ENCODE data around the gene GPR158.

The GPR158 gene

DNA sequence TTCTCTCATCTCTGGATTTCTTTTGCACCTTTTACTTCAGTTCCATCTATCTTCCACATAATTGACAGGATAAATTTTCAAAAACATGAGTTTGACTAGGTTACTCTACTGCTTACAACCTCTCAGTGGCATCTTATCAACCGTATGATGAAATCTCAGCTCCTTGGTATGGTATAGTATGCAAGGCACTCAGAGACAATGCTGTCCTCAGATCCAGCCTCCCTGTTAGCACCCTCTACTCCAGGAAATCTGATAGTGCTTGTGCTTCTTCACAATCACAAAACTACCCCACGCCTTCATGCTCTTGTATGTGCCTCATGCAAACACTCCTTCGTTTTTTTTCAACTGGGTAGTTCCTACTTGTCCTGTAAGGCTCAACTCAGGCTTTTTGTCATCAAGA lies 330.7 kb downstream of the GPR158 start:
- no peak for DNase-seq

GRCh38 chr10:25506821-25507335 lies 332.1 kb downstream of the GPR158 start:
- no peak for DNase-seq

DNA sequence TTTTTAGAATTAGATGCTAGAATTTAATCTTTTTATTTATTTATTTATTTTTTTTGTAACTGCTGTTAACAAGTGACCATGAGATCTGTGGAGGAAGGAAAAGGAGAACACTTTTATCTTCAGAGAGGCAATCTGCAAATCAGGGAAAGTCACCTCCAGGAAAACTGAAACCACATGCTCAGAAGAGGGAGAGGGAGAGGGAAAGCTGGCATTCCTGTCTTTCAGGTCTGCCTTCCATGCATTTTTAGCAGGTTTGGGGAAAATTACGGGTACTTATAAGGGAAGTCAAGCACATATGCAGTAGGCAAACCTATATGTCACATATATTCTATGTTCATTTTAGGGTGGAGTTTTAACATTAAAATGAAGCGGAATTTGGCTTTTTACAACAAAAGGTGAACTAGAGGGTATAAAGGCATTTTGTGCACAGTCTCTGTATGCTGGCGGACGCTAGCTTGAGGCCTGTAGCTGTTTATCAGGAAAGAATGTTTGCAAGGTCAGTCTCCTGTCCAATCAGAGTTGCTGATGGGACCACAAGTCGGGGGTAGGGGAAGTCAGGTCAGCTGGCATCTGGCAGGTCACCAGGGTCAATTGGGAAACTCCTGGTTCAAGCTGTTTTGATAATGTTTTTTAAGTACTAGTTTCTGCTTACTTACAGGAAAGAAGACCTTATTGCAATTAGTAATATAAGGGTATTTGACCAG lies 333.5 kb downstream of the GPR158 start:
- DNase-seq = no peak

- DNase-seq = no peak
These were observed 334.4 kb downstream of the GPR158 start for GRCh38 chr10:25509151-25509550.

- DNase-seq = no peak
These were observed 347.5 kb downstream of the GPR158 start for GRCh38 chr10:25522294-25522693.

- DNase-seq = no peak
These were observed 348.3 kb downstream of the GPR158 start for GRCh38 chr10:25522946-25523608.

- DNase-seq = no peak
These were observed 355.5 kb downstream of the GPR158 start for GRCh38 chr10:25530306-25530705.

DNA sequence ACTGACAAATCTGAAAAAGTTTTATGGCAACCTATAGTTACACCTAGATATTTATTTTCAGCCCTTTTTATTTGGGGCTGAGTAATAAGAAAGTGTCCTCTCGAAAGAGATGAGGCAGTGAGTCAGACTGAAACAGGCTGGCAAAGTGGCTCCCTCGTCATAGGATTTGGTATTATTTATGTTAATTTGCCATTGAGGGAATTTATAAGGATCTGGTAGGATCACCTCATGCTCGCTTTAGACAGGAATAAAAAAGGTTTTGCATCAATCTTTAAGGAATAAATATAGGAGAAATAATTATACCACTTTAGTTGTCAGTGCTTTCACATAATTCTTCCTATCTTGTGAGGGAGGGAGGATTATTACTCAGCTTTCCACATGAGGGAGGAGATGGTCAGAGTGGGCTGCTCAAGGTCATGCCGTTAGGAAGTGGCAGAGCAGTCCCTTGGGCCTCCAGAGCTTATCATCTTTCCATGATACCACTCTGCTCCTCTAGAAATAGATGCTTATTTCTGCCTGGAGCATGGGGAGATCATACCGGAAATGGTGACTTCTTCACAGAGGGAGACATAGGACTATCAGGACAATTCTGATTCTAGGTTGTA lies 356.8 kb downstream of the GPR158 start:
- DNase-seq = no peak

DNA sequence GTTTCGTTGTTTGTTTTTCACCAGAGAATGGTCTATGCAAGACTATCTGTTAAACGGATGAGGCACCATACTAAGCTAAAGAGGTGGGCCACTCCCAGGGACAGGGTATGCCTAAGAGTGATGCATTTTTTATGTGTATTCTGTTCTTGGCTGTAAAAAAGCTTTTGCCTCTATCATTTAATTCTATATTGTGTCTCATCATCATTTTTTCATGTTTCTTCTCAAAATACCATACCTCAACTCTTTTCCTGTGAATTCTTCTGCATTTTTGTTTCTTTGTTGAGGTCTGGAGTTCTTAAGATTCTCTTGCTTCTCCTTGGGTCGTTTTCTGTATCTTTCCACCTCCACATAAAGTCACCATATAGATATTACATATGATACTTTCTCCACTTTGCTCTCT lies 357.4 kb downstream of the GPR158 start:
- DNase-seq = no peak

DNA sequence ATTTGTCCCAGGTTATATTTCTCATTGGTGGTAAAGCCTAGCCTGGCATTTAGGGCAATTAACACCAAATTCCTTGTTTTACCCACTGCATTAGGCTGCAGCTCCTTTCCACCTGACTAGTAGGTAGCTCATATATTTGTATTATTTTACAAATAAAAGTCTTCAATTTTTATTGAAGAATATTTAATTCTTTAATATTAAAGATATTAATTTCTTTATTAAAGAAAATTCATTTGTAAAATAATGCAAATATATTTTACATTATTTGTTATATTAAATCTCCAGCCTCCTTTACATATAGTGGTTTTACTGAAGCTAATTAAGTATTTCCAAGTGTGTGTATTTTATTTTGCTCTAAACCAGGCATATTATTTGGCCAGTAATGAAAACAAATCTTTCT lies 361.2 kb downstream of the GPR158 start:
- DNase-seq = no peak

DNA sequence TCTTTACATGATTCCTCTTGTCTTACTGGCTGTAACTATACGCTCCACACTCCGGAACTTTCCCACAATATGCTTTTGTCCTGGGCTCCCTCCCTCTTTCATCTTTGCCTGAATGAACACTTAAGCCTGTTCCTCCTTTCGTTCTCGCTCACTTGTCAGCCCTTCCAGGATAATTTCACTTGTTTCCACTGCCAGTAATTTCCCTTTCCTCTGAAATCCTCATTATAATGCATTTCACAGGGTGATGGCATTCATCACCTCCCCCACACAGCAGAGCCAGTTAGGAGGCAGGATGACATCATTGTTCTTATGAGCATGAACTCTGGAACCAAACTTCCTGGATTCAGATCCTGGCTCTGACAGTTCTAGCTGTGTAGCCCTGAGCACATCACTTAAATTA lies 372.6 kb downstream of the GPR158 start:
- no peak for DNase-seq

DNA sequence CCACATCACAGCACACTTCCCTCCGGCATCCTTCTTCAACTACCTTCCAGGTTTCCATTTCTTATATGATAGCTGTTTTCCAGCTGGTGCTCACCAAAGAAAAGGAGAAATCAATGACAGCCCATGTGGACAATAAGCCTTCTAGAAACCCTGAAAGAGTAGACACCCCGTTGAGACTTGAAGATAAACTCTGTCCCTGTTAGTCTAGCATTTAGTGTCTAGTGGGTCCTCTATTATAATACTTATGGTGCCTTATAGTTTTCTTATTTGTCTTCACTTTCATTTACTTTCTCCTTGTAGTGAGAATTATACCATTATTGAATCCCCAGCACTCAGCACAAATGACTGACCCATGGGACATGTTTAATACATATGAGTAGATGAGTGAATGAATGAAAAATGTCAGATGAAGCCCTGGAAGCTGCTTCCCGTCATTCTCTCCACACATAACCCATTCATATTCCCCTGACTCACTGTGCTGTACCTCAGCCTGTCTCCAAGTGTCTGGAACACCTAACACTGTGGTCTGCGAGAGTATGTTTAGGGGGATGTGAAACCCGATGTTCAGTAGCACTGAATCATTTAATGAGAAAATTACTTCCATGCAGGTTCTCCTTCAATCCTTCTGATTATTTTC lies 377.6 kb downstream of the GPR158 start:
- no peak for DNase-seq

GRCh38 chr10:25555865-25556264 lies 381.1 kb downstream of the GPR158 start:
- DNase-seq = no peak

GRCh38 chr10:25556457-25556856 lies 381.7 kb downstream of the GPR158 start:
- DNase-seq = no peak

DNA sequence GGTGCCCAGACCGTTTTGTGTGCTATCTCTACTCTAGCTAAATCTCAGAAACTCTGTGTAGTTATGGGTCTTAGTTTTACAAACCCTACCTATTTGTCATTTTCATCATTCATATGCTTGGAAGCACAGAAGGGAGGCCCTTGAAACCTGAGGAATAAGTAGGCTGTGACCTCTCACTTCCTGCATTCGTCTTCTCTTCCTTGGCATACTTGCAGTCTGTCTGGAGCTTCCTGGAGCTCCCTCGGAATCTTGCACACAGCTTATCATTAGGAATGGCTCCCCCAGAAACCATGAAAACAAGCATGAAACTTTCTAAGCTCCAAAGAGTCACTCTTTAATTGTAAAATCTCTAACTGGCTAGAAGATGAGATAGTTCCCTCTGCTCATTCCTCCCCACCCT lies 382.3 kb downstream of the GPR158 start:
- no peak for DNase-seq

DNA sequence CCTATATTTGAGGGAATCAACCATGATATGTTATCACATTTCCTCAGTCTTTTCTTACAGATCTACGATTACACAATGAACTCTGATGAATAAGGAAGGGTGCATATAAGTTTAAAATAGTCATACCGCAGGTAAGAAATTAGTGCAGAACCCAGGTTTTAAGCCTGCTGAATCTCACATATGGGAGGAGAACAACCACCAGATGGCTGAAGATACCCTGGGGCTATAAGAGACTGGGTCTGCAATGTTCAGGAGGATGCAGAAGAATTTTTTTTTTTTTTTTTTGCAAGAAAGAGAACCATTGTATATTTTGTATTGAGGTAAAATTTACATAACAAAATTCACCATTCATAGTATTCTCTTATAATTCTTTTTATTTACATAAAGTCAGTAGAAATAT lies 387.0 kb downstream of the GPR158 start:
- no peak for DNase-seq

DNA sequence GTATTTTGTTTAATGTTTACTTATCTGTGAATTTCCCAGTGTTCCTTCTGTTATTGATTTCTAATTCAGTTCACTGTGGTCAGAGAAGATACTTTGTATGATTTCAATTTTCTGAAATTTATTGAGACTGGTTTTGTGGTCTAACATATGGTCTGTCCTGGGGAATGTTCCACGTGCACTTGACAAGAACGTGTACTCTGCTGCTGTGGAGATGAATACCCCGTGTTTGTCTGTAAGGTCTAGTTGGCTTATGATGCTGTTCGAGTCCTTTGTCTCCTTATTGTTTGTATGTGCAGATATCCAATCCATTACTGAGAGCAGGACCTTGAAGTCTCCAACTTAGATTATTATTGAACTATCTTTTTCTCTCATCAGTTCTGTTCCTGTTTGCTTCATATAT lies 387.7 kb downstream of the GPR158 start:
- DNase-seq = no peak

DNA sequence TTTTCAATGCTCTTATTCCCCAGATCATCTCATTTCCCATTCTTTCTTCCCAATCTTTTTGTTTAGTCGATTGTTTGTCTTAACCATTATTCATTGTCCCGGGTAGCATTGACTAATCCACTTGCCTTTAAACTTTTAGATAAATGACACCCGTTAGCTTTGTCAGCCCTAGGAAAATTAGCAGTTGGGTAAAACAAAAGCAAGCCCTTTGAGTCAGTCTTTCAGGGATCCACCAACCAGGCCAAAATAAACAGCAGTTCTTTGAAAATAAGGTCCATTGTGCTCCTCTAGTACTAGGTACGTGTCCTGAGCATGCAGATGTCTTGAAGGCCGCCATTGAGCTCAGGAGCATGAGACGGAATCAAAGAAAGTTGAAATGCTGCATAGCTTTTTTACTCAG lies 389.6 kb downstream of the GPR158 start:
- no peak for DNase-seq

DNA sequence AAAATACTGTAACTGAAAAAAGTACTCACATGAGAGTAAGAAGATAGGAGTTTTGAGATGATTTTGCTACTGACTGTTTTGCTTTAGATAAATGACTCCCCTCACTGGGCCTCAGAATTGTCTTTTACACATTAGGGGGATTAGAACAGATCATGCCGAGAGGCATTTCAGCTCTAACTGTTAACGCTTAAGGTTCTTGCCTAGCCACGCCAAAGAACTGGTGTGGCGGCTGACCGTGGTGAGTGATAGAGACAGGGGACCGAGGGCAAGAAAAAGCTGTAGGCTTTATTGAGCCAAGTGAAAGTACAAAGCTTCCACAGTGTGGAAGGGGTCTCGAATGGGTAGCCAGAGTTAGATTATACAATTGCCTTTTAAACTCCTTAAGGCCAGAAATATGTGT lies 390.8 kb downstream of the GPR158 start:
- no peak for DNase-seq

DNA sequence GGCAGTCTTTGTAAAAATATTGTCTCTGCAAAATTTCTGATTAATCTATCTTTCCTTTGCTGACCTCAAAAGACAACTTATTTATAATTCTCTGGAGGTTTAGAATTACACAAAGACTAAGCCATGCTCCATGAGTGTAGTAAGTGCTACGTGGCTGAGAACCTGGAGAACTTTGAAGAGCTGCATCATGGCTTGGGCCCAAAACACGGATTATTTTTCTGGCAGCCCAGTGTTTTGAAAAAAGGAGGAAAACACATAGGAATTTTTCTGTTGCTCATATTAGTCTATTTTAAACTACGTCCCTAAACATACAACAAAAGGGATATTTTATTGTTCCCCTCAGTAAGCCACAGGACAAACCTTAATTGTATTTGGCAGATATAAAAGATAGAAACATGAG lies 398.5 kb downstream of the GPR158 start:
- no peak for DNase-seq

DNA sequence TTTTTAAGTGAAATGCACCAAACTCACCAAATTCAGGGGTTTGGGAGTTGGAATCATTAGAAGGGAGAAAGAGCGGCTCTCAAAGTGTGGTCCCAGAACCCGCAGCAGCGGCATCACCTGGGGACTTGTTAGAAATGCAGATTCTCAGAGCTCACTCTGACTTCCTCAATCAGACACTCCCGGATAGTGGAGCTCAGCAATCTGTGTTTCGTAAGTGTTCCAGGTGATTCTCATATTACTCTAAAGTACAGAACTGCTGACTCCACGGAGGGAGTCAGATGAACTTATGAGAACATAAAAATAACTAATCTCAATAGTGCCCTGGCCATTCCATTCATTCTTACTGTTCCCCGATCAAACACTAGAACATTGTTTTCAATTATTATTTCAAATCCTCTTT lies 400.5 kb downstream of the GPR158 start:
- DNase-seq = no peak

DNA sequence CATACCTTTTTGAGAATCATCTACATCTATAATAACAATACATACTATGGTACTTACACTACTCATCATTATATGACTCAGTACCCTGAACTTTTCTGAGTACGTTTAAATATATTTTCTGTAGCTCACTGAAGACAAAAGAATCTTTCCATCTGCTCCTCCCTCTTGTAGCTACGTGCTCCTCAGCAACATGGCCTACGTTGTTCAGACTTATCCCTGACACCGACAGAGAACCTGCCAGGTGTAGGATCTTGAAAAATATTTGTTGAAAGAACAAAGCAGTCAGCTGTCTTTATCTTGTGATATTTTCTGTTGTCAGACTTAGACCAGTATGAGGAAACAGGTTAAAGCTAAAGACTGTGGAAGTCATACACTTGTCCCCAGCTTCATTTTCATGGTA lies 403.3 kb downstream of the GPR158 start:
- DNase-seq = no peak

- DNase-seq = no peak
These were observed 408.2 kb downstream of the GPR158 start for GRCh38 chr10:25582961-25583360.

DNA sequence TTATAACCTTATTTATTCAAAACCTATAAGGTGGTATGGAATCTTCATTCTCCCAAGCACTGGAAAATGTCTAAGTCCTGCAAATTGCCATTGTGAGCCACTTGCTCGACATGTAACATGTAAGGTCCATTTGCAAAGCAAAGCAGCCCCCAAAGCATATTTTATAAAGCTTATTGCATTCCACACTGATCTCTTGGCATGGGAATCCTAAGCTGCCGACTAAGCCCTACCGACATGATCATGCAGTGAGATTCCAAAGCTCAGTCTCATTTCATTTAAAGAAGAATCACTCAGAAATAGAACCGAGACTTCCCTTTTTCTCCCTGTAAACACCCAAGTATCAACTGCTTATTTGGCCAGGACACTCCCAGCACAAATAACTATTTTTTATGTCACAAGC lies 425.9 kb downstream of the GPR158 start:
- no peak for DNase-seq

All from fibroblast of skin of scalp (primary cell).